CD4-positive, alpha-beta memory T cell (primary cell): ENCODE data around the gene CELF3. TPM values are rescaled to one million over a fixed set of nuclear protein-coding genes. Genes with fewer than 3 reads are reported as not detected.

Experiments used
- CTCF ChIA-PET: fragments of 350-600 bp; sonication (Branson Sonifier 250); formaldehyde crosslinking; loops from one replicate; lab custom pipeline; 2021; ENCODE audit warnings: inconsistent platforms; ENCODE audit not compliant: partially characterized antibody; lab: Charles Lee
- POLR2A ChIA-PET: fragments of 350-600 bp; sonication (Branson Sonifier 250); formaldehyde crosslinking; loops from one replicate; lab custom pipeline; 2021; ENCODE audit not compliant: partially characterized antibody; lab: Charles Lee
- DNase-seq, 5 donors: peaks; one replicate each; pipeline versions ENCODE4 v3.0.0 to v3.0.0-alpha.2; 2020 to 2022; ENCODE audit warnings: mixed read lengths in 1 of 5
- H3K27ac ChIP-seq: one replicate; pipeline ENCODE4 v1.7.0; 2013; ENCODE audit warnings: low read depth, low read length
- H3K27me3 ChIP-seq: 2 replicates; pipeline ENCODE4 v1.7.0; 2013; ENCODE audit warnings: mild to moderate bottlenecking, low read length, moderate library complexity; ENCODE audit not compliant: insufficient read depth
- H3K36me3 ChIP-seq: 2 replicates; pipeline ENCODE4 v1.7.0; 2013; ENCODE audit warnings: mild to moderate bottlenecking, low read length, moderate library complexity; ENCODE audit not compliant: insufficient read depth
- H3K4me1 ChIP-seq: 2 replicates; pipeline ENCODE4 v1.7.0; 2013; ENCODE audit warnings: mild to moderate bottlenecking, low read length, moderate library complexity; ENCODE audit not compliant: insufficient read depth
- H3K4me3 ChIP-seq, 2 donors: one replicate each; pipeline ENCODE4 v1.7.0; 2013; ENCODE audit warnings: low read length in 2 of 2, mild to moderate bottlenecking in 1 of 2
- H3K9me3 ChIP-seq, 2 donors: one replicate each; pipeline ENCODE4 v1.7.0; 2013; ENCODE audit warnings: low read length in 2 of 2, control low read depth in 1 of 2; ENCODE audit not compliant: control insufficient read depth in 1 of 2
- H3K27ac Mint-ChIP-seq, 7 donors: one replicate each; pipeline ENCODE4 v1.8.0; 2020 to 2021; ENCODE audit warnings: mixed read lengths in 7 of 7, mild to moderate bottlenecking in 6 of 7, inconsistent platforms in 3 of 7, moderate library complexity in 3 of 7
- H3K27me3 Mint-ChIP-seq, 2 donors: one replicate each; pipeline ENCODE4 v1.8.0; 2020 to 2021; ENCODE audit warnings: mixed read lengths in 2 of 2
- H3K36me3 Mint-ChIP-seq, 2 donors: one replicate each; pipeline ENCODE4 v1.8.0; 2020 to 2021; ENCODE audit warnings: mixed read lengths in 2 of 2, inconsistent platforms in 1 of 2, mild to moderate bottlenecking in 1 of 2
- H3K4me1 Mint-ChIP-seq, 4 donors: one replicate each; pipeline ENCODE4 v1.8.0; 2020 to 2021; ENCODE audit warnings: mixed read lengths in 4 of 4, mild to moderate bottlenecking in 1 of 4
- H3K4me3 Mint-ChIP-seq, 8 donors: one replicate each; pipeline ENCODE4 v1.8.0; 2020 to 2021; ENCODE audit warnings: mixed read lengths in 8 of 8, mild to moderate bottlenecking in 7 of 8, moderate library complexity in 6 of 8, inconsistent platforms in 3 of 8
- H3K9me3 Mint-ChIP-seq, 8 donors: one replicate each; pipeline ENCODE4 v1.8.0; 2020 to 2021; ENCODE audit warnings: mixed read lengths in 8 of 8, mild to moderate bottlenecking in 5 of 8, inconsistent platforms in 3 of 8, moderate library complexity in 1 of 8
- intact Hi-C: fragments of 100-400 bp; cut with micrococcal nuclease; formaldehyde crosslinking; loops from one replicate; pipeline ENCODE4 v1.15.1; 2023
- polyA plus RNA-seq, 2 donors: library from polyadenylated mRNA; unstranded; fragments of 300-500 nt; fragmentation: Illumina TruSeq; gene quantifications; one replicate each; pipeline ENCODE4 v1.2.3, GENCODE V29; 2021
- total RNA-seq, 2 experiments: library from RNA; stranded (reverse); gene quantifications; one replicate each; pipeline ENCODE4 v1.2.3, GENCODE V29; 2021

The CELF3 gene
- total and polyA plus RNA-seq, 4 experiments from 2014 or later = not detected

DNA sequence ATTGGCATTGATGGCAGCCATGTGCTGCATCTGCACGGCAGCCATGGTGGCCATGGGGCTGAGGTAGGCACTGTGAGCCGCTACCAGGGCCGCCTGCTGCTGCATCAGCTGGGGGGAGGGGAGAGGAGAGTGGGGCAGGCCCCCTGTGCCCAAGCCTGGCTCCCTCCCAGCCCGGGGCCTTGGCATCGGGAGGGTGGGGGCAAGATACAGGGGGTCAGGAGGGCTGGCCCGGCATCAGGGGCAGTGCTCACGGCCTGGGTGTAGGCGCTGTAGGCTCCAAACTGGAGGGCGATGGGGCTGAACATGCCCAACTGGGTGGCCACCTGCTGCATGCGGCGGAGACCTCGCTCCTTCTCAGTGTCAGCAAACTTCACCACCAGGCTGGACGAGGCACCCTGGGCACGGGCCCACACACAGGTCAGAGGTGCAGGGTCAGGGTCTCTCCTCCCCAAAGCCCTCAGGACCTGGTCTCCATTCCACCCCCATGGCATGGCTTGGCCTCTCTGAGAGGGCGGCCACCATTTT lies 9.0 kb downstream of the CELF3 start:
- Mint-ChIP-seq H3K27ac (no peak overlapping the region), H3K36me3 (no peaks in the 10 kb centered on the region), H3K27me3 (peaks cover 0 to 3% of the 10 kb centered on the region in 2 donors), H3K4me1 (peaks cover 4 to 8% (median 6%) of the 10 kb centered on the region in 4 donors), H3K9me3 (no peaks in the 10 kb centered on the region), H3K4me3 (no peak overlapping the region)
- H3K27ac ChIP-seq = no peak overlapping the region
- H3K9me3 ChIP-seq = no peaks in the 10 kb centered on the region
- ChIA-PET CTCF (no interaction called here), POLR2A (no interaction called here)
- H3K4me1 ChIP-seq = peaks cover 5% of the 10 kb centered on the region
- H3K27me3 ChIP-seq = no peaks in the 10 kb centered on the region
- no peaks in the 10 kb centered on the region for H3K36me3 ChIP-seq
- no peak for DNase-seq
- no peak overlapping the region for H3K4me3 ChIP-seq
- intact Hi-C loops = no loop called here

DNA sequence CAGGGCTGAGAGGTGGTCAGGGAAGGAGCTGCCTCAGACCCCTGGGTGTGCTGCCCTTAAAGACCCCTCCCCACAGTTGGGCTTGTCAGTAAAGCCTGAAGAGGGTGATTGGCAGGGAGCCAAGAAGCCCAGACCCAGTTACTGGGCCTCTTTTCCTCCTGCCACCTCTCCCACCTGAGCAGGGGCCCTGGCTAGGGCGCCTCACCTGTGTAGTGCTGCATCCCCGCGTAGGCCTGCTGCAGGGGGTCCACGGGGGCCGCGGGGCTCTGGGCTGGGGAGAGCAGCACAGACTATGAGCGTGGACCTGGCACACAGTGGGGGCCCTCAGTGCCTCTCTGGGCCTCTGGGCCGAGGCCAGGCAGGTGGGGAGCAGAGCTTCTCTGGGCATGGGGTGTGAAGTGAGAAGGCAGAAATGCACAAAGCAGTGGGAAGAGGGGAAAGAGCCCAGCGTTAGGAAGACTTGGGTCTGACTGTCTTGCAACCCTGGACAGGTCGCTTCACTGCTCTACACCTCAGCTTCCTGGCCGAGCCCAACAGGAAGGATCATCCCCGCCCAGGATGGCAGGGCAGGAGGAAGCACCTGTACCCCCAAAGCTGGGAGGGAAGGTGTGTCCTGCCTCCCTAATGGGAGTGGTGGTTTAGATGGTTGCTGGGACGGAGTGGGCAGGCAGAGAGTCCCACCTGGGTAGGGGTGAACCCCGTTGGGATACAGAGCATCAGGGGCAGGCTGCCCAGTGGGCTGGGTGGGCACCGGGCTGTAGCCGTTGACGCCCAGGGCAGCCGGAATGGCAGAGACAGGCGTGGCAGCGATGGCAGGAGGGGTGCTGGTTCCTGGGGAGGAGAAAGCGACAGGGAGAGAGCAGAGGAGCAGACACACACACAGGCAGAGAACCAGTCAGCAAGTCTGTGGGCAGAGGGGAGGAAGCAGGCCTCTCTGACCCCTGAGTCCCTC lies 9.9 kb downstream of the CELF3 start:
- ChIA-PET CTCF (no interaction called here), POLR2A (no interaction called here)
- H3K4me1 ChIP-seq = peaks cover 5% of the 10 kb centered on the region
- DNase-seq = no peak
- H3K27ac ChIP-seq = no peak overlapping the region
- no peaks in the 10 kb centered on the region for H3K27me3 ChIP-seq
- H3K36me3 ChIP-seq = no peaks in the 10 kb centered on the region
- Mint-ChIP-seq H3K36me3 (peaks cover 0 to 1% of the 10 kb centered on the region in 2 donors), H3K27ac (peak overlapping the region in 1 of 7 donors; percentile 60), H3K27me3 (no peaks in the 10 kb centered on the region), H3K4me3 (peak overlapping the region in 1 of 8 donors; percentile 29), H3K4me1 (peaks cover 4 to 8% (median 6%) of the 10 kb centered on the region in 4 donors), H3K9me3 (no peaks in the 10 kb centered on the region)
- intact Hi-C loops = no loop called here
- no peak overlapping the region for H3K4me3 ChIP-seq
- H3K9me3 ChIP-seq = no peaks in the 10 kb centered on the region

DNA sequence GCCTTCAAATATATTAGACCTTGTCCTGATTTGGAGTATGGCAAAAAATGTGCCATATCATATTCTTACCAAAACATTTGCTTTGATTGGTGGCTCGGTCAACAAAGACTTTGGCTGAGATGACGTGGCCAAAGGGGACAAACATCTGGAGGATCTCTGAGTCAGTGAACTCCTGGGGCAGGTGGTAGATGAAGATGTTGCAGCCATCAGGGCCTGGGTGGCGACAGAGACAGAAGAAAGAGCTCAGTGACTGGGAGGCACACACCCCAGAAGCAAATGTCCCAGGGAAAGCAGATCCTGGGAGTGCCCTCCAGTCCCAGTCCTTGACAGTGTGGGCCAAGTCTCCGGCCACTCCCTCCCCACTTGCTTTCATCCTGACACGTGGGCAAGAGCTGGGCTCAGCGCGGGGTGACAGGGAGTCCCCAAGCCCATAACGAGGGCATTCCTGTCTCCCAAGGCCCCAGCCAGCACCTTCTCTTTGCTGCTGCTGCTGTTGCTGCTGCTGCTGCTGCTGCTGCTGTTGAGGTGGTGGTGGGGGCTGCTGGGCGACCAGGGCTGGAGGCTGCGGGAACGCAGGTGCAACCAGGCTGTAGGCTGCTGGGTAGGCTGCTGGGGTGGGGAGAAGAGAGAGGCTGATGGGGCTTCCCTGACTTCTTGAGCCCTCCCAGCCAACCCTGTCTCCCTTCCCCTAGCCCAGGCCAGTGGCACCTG lies 10.7 kb downstream of the CELF3 start:
- peak overlapping the region in 1 of 7 donors; percentile 80 for H3K27ac Mint-ChIP-seq
- no peak for DNase-seq
- intact Hi-C loops = no loop called here
- Histone ChIP-seq H3K4me1 (peaks cover 5% of the 10 kb centered on the region), H3K27ac (no peak overlapping the region), H3K9me3 (no peaks in the 10 kb centered on the region), H3K36me3 (peaks cover 6% of the 10 kb centered on the region), H3K4me3 (no peak overlapping the region), H3K27me3 (no peaks in the 10 kb centered on the region)
- POLR2A ChIA-PET = no interaction called here
- peaks cover 4 to 8% (median 6%) of the 10 kb centered on the region in 4 donors for H3K4me1 Mint-ChIP-seq
- no peaks in the 10 kb centered on the region for H3K27me3 Mint-ChIP-seq
- H3K9me3 Mint-ChIP-seq = no peaks in the 10 kb centered on the region
- H3K36me3 Mint-ChIP-seq = peaks cover 2 to 6% of the 10 kb centered on the region in 2 donors
- CTCF ChIA-PET = no interaction called here
- no peak overlapping the region for H3K4me3 Mint-ChIP-seq

DNA sequence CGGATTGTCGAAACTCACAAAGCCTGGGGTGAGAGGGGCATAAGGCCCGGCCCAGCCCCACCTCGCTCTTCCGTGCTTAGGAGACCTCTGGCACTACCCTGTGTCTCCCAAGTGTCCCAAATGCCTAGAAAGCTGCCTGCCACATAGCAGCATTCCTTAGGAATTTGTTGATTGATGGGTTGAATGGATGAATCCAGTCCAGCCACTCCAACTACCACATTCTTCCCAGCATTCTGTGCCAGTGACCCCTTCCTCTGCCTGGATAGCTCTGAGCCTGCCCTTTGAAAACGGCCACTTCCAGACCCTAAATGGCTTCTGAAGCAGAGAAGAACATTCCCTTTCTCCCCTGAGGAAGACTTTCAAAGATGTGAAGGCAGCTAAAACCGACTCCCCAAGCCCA lies 11.5 kb downstream of the CELF3 start:
- Histone ChIP-seq H3K9me3 (no peaks in the 10 kb centered on the region), H3K27me3 (no peaks in the 10 kb centered on the region), H3K4me3 (no peak overlapping the region), H3K36me3 (peaks cover 8% of the 10 kb centered on the region), H3K27ac (no peak overlapping the region), H3K4me1 (peaks cover 5% of the 10 kb centered on the region)
- CTCF ChIA-PET = no interaction called here
- H3K9me3 Mint-ChIP-seq = no peaks in the 10 kb centered on the region
- peak overlapping the region in 1 of 7 donors; percentile 24 for H3K27ac Mint-ChIP-seq
- H3K36me3 Mint-ChIP-seq = peaks cover 4 to 14% of the 10 kb centered on the region in 2 donors
- DNase-seq = no peak
- POLR2A ChIA-PET = no interaction called here
- H3K27me3 Mint-ChIP-seq = no peaks in the 10 kb centered on the region
- intact Hi-C loops = no loop called here
- H3K4me1 Mint-ChIP-seq = peaks cover 4 to 8% (median 6%) of the 10 kb centered on the region in 4 donors
- no peak overlapping the region for H3K4me3 Mint-ChIP-seq

DNA sequence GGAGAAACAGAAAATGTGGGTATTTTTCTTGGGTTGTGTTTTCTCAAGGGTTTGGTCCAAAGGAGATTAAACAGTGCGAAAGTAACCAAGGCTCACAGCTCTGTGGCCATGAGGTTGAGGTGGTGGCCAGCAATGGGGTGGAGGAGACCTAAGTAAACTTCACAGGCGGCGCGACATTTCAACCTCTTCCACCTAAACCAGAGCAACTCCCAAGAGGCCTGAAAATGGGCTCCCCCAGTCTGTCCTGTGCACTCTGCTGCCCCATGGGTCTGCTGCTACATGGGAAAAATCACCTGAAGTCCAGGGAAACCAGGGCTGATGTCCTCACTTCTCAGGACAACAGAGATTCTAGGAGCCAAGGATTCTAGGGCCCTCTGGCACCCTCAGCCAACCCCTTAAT lies 12.4 kb downstream of the CELF3 start:
- Mint-ChIP-seq H3K9me3 (no peaks in the 10 kb centered on the region), H3K27ac (peak overlapping the region in 2 of 7 donors; percentile 33 to 36), H3K36me3 (peaks cover 13 to 22% of the 10 kb centered on the region in 2 donors), H3K4me1 (peaks cover 4 to 8% (median 6%) of the 10 kb centered on the region in 4 donors), H3K27me3 (no peaks in the 10 kb centered on the region), H3K4me3 (no peak overlapping the region)
- ChIA-PET CTCF (no interaction called here), POLR2A (no interaction called here)
- no peak overlapping the region for H3K27ac ChIP-seq
- H3K27me3 ChIP-seq = no peaks in the 10 kb centered on the region
- H3K9me3 ChIP-seq = no peaks in the 10 kb centered on the region
- peaks cover 16% of the 10 kb centered on the region for H3K36me3 ChIP-seq
- peaks cover 5% of the 10 kb centered on the region for H3K4me1 ChIP-seq
- DNase-seq = no peak
- intact Hi-C loops = no loop called here
- no peak overlapping the region for H3K4me3 ChIP-seq

DNA sequence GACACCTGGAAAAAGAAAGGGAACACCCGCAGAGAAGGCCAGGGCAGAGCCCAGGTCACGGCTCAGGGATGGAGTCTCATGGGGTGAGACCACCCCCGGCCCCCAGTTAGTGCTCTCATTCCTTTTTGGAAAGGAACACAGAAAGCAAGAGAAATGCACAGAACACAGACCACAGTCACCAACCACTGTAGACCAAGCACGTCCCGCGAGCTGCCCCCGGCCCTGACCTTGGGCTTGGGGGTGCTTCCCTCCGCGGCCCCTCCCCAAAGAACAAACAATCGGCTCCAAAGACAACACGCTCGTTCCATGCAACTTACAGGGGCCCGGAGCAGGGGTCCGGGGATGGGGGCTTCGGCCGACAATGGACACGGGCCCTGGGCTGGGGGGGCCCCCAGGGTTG lies 12.8 kb downstream of the CELF3 start:
- no peak overlapping the region for H3K27ac ChIP-seq
- peaks cover 18 to 25% of the 10 kb centered on the region in 2 donors for H3K36me3 Mint-ChIP-seq
- POLR2A ChIA-PET = no interaction called here
- H3K9me3 Mint-ChIP-seq = no peaks in the 10 kb centered on the region
- CTCF ChIA-PET = no interaction called here
- no peaks in the 10 kb centered on the region for H3K27me3 ChIP-seq
- peaks cover 18% of the 10 kb centered on the region for H3K36me3 ChIP-seq
- H3K4me1 ChIP-seq = peaks cover 5% of the 10 kb centered on the region
- peak overlapping the region in 2 of 7 donors; percentile 48 to 65 for H3K27ac Mint-ChIP-seq
- peak in 1 of 5 donors; percentile 9 for DNase-seq
- intact Hi-C loops = no loop called here
- H3K4me3 Mint-ChIP-seq = no peak overlapping the region
- H3K9me3 ChIP-seq = no peaks in the 10 kb centered on the region
- H3K4me1 Mint-ChIP-seq = peaks cover 4 to 8% (median 6%) of the 10 kb centered on the region in 4 donors
- no peaks in the 10 kb centered on the region for H3K27me3 Mint-ChIP-seq
- no peak overlapping the region for H3K4me3 ChIP-seq

DNA sequence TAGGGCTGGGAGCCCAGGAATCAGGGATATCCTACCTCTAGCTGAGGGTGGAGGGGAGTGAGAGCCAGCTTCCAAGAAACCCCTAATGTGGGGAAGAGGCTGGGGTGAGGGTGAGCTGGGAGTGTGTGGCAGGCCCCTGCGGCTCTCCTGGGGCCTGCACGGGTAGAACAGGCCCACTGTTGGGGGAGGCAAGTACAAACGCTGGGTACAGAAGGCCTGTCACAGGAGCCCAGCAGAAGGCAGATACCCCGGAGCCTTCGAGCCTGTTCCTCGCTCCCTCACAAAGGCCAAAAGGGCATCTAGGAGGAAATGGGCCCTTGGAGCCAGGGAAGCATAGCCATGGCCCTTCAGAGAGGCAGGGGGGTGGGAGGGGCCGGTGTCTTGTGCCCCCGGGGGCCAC lies 13.7 kb downstream of the CELF3 start:
- peak in 1 of 5 donors; percentile 18 for DNase-seq
- intact Hi-C loops = no loop called here
- POLR2A ChIA-PET = no interaction called here
- Histone ChIP-seq H3K4me1 (peaks cover 5% of the 10 kb centered on the region), H3K27me3 (no peaks in the 10 kb centered on the region), H3K27ac (no peak overlapping the region), H3K36me3 (peaks cover 24% of the 10 kb centered on the region), H3K9me3 (no peaks in the 10 kb centered on the region), H3K4me3 (no peak overlapping the region)
- Mint-ChIP-seq H3K27me3 (no peaks in the 10 kb centered on the region), H3K4me3 (no peak overlapping the region), H3K27ac (peak overlapping the region in 1 of 7 donors; percentile 72), H3K4me1 (peaks cover 4 to 8% (median 6%) of the 10 kb centered on the region in 4 donors), H3K9me3 (no peaks in the 10 kb centered on the region), H3K36me3 (peaks cover 23 to 32% of the 10 kb centered on the region in 2 donors)
- CTCF ChIA-PET = no interaction called here
